T47D (cell line): ENCODE data around the gene ZMPSTE24.
"Not testable (repeated sequence)": the region's sequence is repeated elsewhere in the genome, so short reads cannot be mapped to it uniquely, and the experiment has no call there.

Source experiments
- DNase-seq, 2 experiments: peaks; one replicate each; pipeline versions ENCODE4 v3.0.0 to v3.0.0-alpha.2; 2011 to 2012; ENCODE audit warnings: low read depth in 1 of 2, low spot score in 1 of 2
- JUND ChIP-seq: IDR thresholded peaks from 2 replicates; pipeline ENCODE4 v1.6.1; 2012; ENCODE audit warnings: low read depth
- in situ Hi-C: cut with HindIII; loops from 2 replicates; pipeline ENCODE4 v1.10.0; 2016; ENCODE audit warnings: low sequenced_read_pairs, low pct_unique_long_range_greater_than_20kb

Gene ZMPSTE24

DNA sequence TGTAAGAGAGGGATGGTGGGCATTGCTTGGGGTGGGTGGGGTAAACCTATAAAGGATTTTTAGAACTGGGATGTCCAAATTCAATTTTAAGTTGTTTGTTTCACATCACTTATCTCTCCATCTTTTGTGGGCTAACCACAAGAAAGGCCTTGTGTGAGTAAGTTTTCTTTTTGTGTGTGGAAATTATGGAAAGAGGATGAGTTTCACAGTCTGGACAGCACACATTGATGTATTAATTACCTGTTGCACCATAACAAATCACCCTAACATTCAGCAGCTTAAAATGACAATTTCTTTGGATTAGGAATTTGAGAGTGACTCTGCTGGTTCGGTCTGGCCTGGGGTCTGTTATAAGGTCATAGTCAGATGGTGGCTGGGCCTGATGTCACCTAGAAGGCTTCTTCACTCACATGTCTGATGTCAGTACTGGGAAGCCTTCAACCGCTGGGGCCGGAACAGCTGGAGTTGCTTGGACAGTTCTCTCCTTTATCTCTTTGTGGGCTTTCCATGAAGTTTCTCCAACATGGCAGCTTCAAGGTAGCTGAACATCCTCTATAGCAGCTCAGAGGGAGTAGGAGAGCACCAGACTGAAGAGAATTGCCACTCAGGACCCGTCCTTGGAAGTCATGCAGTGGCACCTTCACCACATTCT is 61.1 kb downstream of the ZMPSTE24 start:
- DNase-seq: no peak
- in situ Hi-C loops: no loop called here
- TF ChIP-seq JUND: no peak

DNA sequence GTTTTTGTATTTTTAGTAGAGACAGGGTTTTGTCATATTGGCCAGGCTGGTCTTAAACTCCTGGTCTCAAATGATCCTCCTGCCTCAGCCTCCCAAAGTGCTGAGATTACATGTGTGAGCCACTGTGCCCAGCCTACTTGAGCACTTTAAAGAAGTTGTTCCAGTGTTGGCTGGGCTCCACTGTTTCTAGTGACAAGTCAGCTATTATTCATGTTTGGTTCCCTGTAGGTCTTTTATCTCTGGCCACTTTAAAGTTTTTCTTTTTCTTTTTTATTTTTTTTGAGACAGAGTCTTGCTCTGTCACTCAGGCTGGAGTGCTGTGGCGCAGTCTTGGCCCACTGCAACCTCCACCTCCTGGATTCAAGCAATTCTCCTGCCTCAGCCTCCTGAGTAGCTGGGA is 73.4 kb downstream of the ZMPSTE24 start:
- DNase-seq, in situ Hi-C loops: not testable (repeated sequence)

DNA sequence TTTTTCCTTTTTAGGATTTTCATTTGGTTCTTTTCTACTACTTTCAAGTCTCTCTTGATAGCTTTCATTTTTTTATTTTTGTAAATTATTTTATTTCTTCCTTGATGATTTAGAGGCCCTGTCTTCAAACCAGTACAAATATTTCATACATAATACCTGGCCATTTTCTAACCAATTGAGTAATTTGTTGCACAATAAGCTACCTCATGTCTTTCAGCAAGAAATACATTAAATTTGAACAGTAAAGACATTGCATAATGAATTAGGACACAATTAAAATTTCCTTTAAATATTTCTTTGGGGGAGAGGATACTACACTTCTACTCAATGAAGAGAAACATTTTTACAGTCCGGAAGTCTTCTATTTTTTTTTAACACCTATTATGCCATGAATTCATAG is 74.7 kb downstream of the ZMPSTE24 start:
- no peak for TF ChIP-seq JUND
- in situ Hi-C loops: no loop called here
- no peak for DNase-seq

DNA sequence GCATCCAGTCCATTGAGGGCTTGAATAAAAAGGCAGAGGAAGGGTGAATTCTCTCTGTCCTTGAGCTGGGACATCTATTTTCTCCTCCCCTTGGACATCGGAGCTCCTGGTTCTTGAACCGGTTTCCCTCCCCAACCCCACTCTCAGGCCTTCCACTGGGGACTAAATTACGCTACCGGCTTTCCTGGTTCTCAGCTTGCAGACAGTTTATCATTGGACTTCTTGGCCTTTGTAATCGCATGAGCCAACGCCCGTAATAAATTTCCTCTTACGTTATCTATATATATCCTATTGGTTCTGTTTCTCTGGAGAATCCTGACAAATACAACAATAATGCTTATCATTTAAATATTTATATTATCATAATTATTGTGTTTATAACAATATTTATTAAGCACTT is 79.4 kb downstream of the ZMPSTE24 start:
- DNase-seq: no peak
- TF ChIP-seq JUND: no peak
- in situ Hi-C loops: no loop called here

DNA sequence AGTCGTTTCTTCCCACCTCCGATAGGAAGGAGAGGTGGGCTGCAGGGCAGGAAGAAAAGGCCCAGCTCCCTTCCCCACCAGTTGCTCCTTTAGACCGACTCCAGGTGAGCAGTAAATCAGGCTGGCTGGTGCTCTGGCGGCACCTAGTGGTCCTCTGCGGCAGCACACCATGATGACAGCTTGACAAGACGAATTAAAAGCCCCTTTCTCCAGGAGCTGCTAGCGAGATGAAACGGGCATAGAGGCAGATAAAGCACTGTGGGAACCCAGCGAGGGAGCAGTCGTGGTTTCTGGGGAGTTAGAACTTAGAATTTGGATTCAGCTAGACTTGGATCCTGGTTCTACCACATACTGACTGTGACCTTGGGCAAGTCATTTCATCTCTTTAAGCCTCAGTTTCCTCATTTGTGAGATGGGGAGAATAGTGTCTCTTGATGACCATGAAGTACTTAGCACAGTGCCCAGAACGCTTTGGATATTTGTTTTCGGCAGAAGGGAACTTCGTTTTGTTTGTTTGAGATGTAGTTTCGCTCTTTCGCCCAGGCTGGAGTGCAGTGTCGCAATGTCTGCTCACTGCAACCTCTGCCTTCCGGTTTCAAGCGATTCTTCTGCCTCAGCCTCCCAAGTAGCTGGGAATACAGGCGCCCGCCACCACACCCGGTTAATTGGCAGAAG is 80.8 kb downstream of the ZMPSTE24 start:
- in situ Hi-C loops: no loop called here
- TF ChIP-seq JUND: no peak
- DNase-seq: peak; percentile 34 to 86

DNA sequence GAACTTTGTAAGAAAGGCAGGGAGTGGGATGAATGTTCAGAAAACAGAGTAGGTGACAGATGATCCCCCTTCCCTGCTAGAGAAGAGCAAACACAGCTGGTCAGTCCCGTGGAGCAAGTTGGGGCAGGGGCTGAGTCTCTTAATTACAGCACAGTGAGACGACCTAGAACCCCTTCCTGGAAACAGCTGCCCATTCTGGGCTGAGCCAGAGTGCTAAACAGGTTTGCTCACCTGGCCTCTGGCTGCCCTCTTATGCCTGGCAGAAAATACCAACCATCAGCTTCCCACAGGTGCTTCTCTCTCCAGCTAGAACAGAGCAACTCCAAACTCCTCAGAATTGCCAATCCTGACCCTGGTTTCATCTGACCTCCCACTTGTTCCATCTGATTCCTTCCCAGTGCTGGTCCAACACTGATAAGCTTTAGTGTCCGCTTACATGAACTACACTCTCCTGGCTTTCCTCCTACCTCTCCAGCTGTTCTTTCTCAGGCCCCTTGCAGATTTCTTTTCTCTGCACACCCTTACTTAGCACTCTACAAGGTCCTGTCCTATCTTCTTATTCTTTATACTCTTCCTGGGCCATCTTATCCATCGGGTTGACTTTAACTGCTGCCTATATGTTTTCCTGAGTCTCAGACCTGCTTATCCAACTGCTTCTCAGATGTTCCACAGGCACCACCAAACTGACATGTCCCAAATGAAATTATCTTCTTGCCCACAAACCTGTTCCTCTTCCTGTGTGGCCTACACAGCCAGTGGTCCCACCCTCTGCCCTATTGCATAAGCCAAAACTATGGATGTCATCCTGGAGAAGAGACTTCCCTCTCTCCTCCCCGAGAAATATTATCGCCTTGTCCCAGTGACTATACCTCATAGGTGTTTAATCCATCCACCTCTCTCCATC is 81.6 kb downstream of the ZMPSTE24 start:
- no peak for TF ChIP-seq JUND
- DNase-seq: peak in 1 of 2 experiments; percentile 57
- in situ Hi-C loops: no loop called here

DNA sequence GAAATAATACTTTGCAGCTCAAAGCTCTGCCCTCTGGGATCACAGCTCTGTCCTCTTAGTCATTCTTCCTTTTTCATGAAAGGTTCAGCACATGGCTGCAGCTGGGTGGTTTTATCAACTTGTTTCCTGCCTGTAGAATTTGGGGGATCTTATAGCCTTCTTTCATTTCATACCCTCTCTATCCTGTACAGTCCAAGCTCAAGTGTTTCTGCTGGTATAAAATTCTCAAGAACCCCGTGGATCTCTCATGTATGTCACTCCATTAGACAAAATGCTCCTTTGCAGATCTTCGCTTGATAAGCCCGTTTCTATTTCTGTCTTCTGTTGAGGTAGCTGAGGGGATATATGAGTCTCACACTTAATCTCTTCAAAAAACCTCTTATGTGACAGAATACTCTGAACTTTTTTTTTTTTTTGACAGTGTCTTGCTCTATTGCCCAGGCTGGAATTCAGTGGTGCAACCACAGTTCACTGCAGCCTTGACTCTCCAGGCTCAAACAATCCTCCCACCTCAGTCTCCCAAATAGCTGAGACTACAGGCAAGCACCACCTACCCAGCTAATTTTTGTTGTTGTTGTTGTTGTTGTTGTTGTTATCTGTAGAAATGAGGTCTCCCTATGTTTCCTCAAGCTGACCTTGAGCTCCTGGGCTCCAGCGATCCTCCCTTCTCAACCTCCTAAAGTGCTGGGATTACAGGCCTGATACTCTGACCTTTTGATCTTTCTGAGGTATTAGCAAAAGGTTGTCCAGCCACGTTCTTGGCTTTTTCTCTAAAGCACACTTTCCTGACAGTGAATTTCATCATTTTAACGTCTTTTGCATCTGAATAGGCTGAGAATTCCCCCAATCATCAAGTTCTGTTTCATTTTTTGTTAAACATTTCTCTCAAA is 83.7 kb downstream of the ZMPSTE24 start:
- no peak for DNase-seq
- in situ Hi-C loops: no loop called here
- no peak for TF ChIP-seq JUND

DNA sequence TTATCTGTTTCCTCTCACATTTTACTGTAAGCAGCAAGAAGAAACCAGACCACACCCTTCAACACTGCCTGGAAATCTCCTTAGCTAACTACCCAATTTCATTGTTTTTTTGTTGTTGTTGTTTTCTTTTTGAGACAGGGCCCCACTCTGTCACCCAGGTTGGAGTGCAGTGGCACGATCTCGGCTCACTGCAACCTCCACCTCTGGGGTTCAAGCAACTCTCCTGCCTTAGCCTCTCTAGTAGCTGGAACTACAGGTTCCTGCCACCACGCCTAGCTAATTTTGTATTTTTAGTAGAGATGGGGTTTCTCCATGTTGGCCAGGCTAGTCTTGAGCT is 84.3 kb downstream of the ZMPSTE24 start:
- DNase-seq, in situ Hi-C loops: not testable (repeated sequence)
